Breast epithelium (tissue), 4 donors: ENCODE data around the gene CMTM2. TPM values are rescaled to one million over a fixed set of nuclear protein-coding genes. Genes with fewer than 3 reads are reported as not detected.
A peak's percentile ranks its signal among the peaks of the same experiment; 100 is the strongest.

ENCODE experiments used
- DNase-seq, 2 donors: peaks; one replicate each; pipeline ENCODE4 v3.0.0-alpha.2; 2019; ENCODE audit warnings: low spot score in 2 of 2
- H3K27ac ChIP-seq, 2 donors: fragments of 200-600 bp; sonication (generic) in 1 of 2; one replicate each; pipeline ENCODE4 v1.5.1; 2016 to 2019; ENCODE audit warnings: mild to moderate bottlenecking in 1 of 2
- H3K27me3 ChIP-seq, 2 donors: fragments of 200-600 bp; sonication (generic) in 1 of 2; one replicate each; pipeline versions ENCODE4 v1.5.1 to v1.6.0; 2017 to 2019; ENCODE audit warnings: control low read depth in 1 of 2, mild to moderate bottlenecking in 1 of 2
- H3K36me3 ChIP-seq: fragments of 200-600 bp; one replicate; pipeline ENCODE4 v1.5.1; 2019
- H3K4me1 ChIP-seq, 2 donors: fragments of 200-600 bp; sonication (generic); one replicate each; pipeline ENCODE4 v1.5.1; 2016 to 2019; ENCODE audit warnings: control low read depth in 1 of 2
- H3K4me3 ChIP-seq, 3 donors: fragments of 200-600 bp; sonication (generic); 1 replicate in 2 of 3; 2 replicates in 1 of 3; pipeline ENCODE4 v1.5.1; 2016 to 2019; ENCODE audit warnings: mild to moderate bottlenecking in 3 of 3, moderate library complexity in 2 of 3
- H3K9me3 ChIP-seq, 2 donors: fragments of 200-600 bp; sonication (generic) in 1 of 2; one replicate each; pipeline ENCODE4 v1.5.1; 2016 to 2019; ENCODE audit warnings: control low read depth in 1 of 2
- CTCF ChIP-seq, 3 donors: fragments of 450-650 bp; IDR thresholded peaks; one replicate each; pipeline ENCODE4 v1.5.1; 2016 to 2017; ENCODE audit warnings: antibody characterized with exemption in 3 of 3, mild to moderate bottlenecking in 3 of 3, moderate library complexity in 3 of 3
- POLR2A ChIP-seq: fragments of 450-650 bp; IDR thresholded peaks from one replicate; pipeline ENCODE4 v1.6.1; 2016; ENCODE audit warnings: antibody characterized with exemption, mild to moderate bottlenecking, moderate library complexity
- POLR2AphosphoS5 ChIP-seq, 3 donors: sonication (generic); formaldehyde crosslinking; IDR thresholded peaks; one replicate each; pipeline ENCODE4 v1.6.1; 2017; ENCODE audit warnings: antibody characterized with exemption in 3 of 3
- intact Hi-C: fragments of 100-400 bp; cut with DNase I; formaldehyde crosslinking; loops from one replicate; pipeline ENCODE4 v1.15.1; 2023; ENCODE audit warnings: low total_unique reads
- total RNA-seq, 3 donors: library from RNA; depleted of rRNA; stranded (reverse); fragments of >200 nt; gene quantifications; one replicate each; pipeline ENCODE4 v1.1.0, GENCODE V29; 2016

CMTM2 gene
- total RNA-seq, 3 donors from 2014 or later: not detected

GRCh38 chr16:66598111-66598510 is 18.8 kb downstream of the CMTM2 start:
- no peaks in the 10 kb centered on the region for H3K9me3 ChIP-seq
- no peak overlapping the region for H3K27ac ChIP-seq
- no peak for DNase-seq
- no peaks in the 10 kb centered on the region for H3K27me3 ChIP-seq
- no peaks in the 10 kb centered on the region for H3K4me1 ChIP-seq
- H3K4me3 ChIP-seq: no peak overlapping the region
- intact Hi-C loops: no loop called here
- no peaks in the 10 kb centered on the region for H3K36me3 ChIP-seq
- TF ChIP-seq CTCF (IDR thresholded peaks at IDR 0.05) (no peak), POLR2A (no peak), POLR2AphosphoS5 (IDR thresholded peaks at IDR 0.05) (no peak)

DNA sequence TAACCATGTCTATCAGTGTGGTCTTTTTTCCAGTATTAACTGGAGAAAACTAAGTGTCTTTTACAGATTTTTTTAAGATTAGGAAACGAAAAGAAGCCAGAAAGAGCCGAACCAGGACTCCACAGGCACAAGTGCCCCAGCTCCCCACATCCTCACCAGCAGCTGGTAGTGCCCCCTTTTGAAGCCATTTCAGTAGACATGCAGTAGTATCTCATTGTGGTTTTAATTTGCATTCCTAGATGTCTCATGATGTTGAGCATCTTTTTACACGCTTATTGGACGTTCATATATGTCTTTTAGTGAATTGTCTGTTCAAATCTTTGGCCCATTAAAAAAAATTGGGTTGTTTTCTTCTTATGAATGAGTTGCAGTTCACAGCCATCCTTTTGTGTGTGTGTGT is 20.5 kb downstream of the CMTM2 start:
- intact Hi-C loops: no loop called here
- H3K27ac ChIP-seq: no peak overlapping the region
- no peaks in the 10 kb centered on the region for H3K27me3 ChIP-seq
- H3K4me3 ChIP-seq: no peak overlapping the region
- H3K9me3 ChIP-seq: no peaks in the 10 kb centered on the region
- no peaks in the 10 kb centered on the region for H3K36me3 ChIP-seq
- H3K4me1 ChIP-seq: no peaks in the 10 kb centered on the region
- DNase-seq: no peak
- TF ChIP-seq POLR2AphosphoS5 (IDR thresholded peaks at IDR 0.05): no peak
- no peak for TF ChIP-seq CTCF (IDR thresholded peaks at IDR 0.05)
- no peak for TF ChIP-seq POLR2A

- H3K27ac ChIP-seq: no peak overlapping the region
- TF ChIP-seq POLR2AphosphoS5 (IDR thresholded peaks at IDR 0.05): no peak
- no peak for DNase-seq
- intact Hi-C loops: no loop called here
- no peaks in the 10 kb centered on the region for H3K27me3 ChIP-seq
- no peak overlapping the region for H3K4me3 ChIP-seq
- H3K36me3 ChIP-seq: no peaks in the 10 kb centered on the region
- peaks cover 0 to under 1% of the 10 kb centered on the region in 2 donors for H3K4me1 ChIP-seq
- H3K9me3 ChIP-seq: no peaks in the 10 kb centered on the region
These were observed 21.2 kb downstream of the CMTM2 start for GRCh38 chr16:66600477-66600876.

- no peaks in the 10 kb centered on the region for H3K27me3 ChIP-seq
- H3K4me3 ChIP-seq: no peak overlapping the region
- no peaks in the 10 kb centered on the region for H3K36me3 ChIP-seq
- H3K9me3 ChIP-seq: no peaks in the 10 kb centered on the region
- TF ChIP-seq CTCF (IDR thresholded peaks at IDR 0.05): no peak
- no peak for TF ChIP-seq POLR2A
- TF ChIP-seq POLR2AphosphoS5 (IDR thresholded peaks at IDR 0.05): no peak
- no peak for DNase-seq
- no peak overlapping the region for H3K27ac ChIP-seq
- intact Hi-C loops: no loop called here
- peaks cover 0 to 8% of the 10 kb centered on the region in 2 donors for H3K4me1 ChIP-seq
These were observed 22.2 kb downstream of the CMTM2 start for GRCh38 chr16:66601471-66601870.

GRCh38 chr16:66603537-66604375 is 24.5 kb downstream of the CMTM2 start:
- no peaks in the 10 kb centered on the region for H3K9me3 ChIP-seq
- DNase-seq: peak in 1 of 2 donors; percentile 50
- no peaks in the 10 kb centered on the region for H3K36me3 ChIP-seq
- peak overlapping the region; percentile 76 to 91 (median 84) for H3K4me3 ChIP-seq
- H3K4me1 ChIP-seq: peaks cover under 1 to 8% of the 10 kb centered on the region in 2 donors
- H3K27me3 ChIP-seq: no peaks in the 10 kb centered on the region
- peak overlapping the region; percentile 87 to 92 for H3K27ac ChIP-seq
- intact Hi-C loops: no loop called here
- TF ChIP-seq CTCF (IDR thresholded peaks at IDR 0.05): no peak
- no peak for TF ChIP-seq POLR2A
- TF ChIP-seq POLR2AphosphoS5 (IDR thresholded peaks at IDR 0.05): no peak
